A673 (cell line): ENCODE data around the gene ANKRD10. TPM values are rescaled to one million over a fixed set of nuclear protein-coding genes. Genes with fewer than 3 reads are reported as not detected.
A peak's percentile ranks its signal among the peaks of the same experiment; 100 is the strongest.

Source experiments
- BruUV-seq: library from RNA; stranded (reverse); fragments of 400-500 nt; replicated peaks from 2 replicates; lab custom pipeline; 2021; lab: Mats Ljungman, UMichigan
- CTCF ChIA-PET: fragments of 300-600 bp; sonication (Branson Sonifier 250); formaldehyde crosslinking; loops from one replicate; lab custom pipeline; 2022; ENCODE audit warnings: antibody characterized with exemption; lab: Charles Lee
- POLR2A ChIA-PET: fragments of 300-600 bp; sonication (Branson Sonifier 250); formaldehyde crosslinking; loops from one replicate; lab custom pipeline; 2022; ENCODE audit warnings: antibody characterized with exemption; ENCODE audit not compliant: low non-redundant PET; lab: Charles Lee
- DNase-seq: peaks from one replicate; pipeline ENCODE4 v3.0.0-alpha.2; 2015; ENCODE audit warnings: low spot score
- H3K27ac ChIP-seq: fragments of 200-600 bp; sonication (generic); 2 replicates; pipeline ENCODE4 v1.5.1; 2016; ENCODE audit warnings: mixed run types, low read depth, mild to moderate bottlenecking, mixed read lengths, antibody characterized with exemption, low read length; ENCODE audit not compliant: poor library complexity, severe bottlenecking
- H3K27me3 ChIP-seq: fragments of 200-600 bp; sonication (generic); replicated peaks from 2 replicates; pipeline ENCODE4 v1.6.1; 2017; ENCODE audit warnings: mixed run types, low read depth, mild to moderate bottlenecking, mixed read lengths, antibody characterized with exemption, low read length; ENCODE audit not compliant: insufficient read depth, poor library complexity
- H3K36me3 ChIP-seq: fragments of 200-600 bp; sonication (generic); 2 replicates; pipeline ENCODE4 v1.6.1; 2016; ENCODE audit warnings: mixed run types, mild to moderate bottlenecking, mixed read lengths, antibody characterized with exemption, low read length; ENCODE audit not compliant: insufficient read depth, poor library complexity, severe bottlenecking
- H3K4me1 ChIP-seq: fragments of 200-600 bp; sonication (generic); 2 replicates; pipeline ENCODE4 v1.6.1; 2017; ENCODE audit warnings: mixed run types, mild to moderate bottlenecking, mixed read lengths, antibody characterized with exemption, low read length; ENCODE audit not compliant: insufficient read depth, poor library complexity, severe bottlenecking
- H3K4me3 ChIP-seq: fragments of 200-600 bp; sonication (generic); 2 replicates; pipeline ENCODE4 v1.5.1; 2016; ENCODE audit warnings: low read depth, mixed run types, mild to moderate bottlenecking, mixed read lengths, low read length; ENCODE audit not compliant: poor library complexity, severe bottlenecking
- H3K9me3 ChIP-seq: fragments of 200-600 bp; sonication (generic); 2 replicates; pipeline ENCODE4 v1.6.1; 2016; ENCODE audit warnings: mixed run types, low read depth, mild to moderate bottlenecking, mixed read lengths, antibody characterized with exemption, low read length; ENCODE audit not compliant: poor library complexity, severe bottlenecking
- EZH2 ChIP-seq: fragments of 200-600 bp; sonication (generic); IDR thresholded peaks from 2 replicates; pipeline ENCODE4 v1.6.1; 2017; ENCODE audit warnings: borderline replicate concordance, low read depth, mild to moderate bottlenecking, mixed read lengths, antibody characterized with exemption, low read length; ENCODE audit not compliant: poor library complexity, severe bottlenecking
- intact Hi-C: fragments of 100-400 bp; cut with micrococcal nuclease; formaldehyde crosslinking; loops from one replicate; pipeline ENCODE4 v1.10.0; 2022; ENCODE audit not compliant: unreplicated experiment
- total RNA-seq: library from RNA; stranded (reverse); gene quantifications from 2 replicates; pipeline ENCODE4 v1.2.3, GENCODE V29; 2021
- TF ChIP-seq, protein P1 (sequence below): fragments of 300-800, 200-600 bp; sonication (generic); conservative IDR thresholded peaks from 2 replicates; pipeline ENCODE4 v1.5.1; 2017; ENCODE audit warnings: low read depth, mild to moderate bottlenecking, antibody characterized with exemption, low read length, moderate library complexity, mixed read lengths

ANKRD10 gene
- total RNA-seq, 1 experiment from 2014 or later: 96.2 TPM

DNA sequence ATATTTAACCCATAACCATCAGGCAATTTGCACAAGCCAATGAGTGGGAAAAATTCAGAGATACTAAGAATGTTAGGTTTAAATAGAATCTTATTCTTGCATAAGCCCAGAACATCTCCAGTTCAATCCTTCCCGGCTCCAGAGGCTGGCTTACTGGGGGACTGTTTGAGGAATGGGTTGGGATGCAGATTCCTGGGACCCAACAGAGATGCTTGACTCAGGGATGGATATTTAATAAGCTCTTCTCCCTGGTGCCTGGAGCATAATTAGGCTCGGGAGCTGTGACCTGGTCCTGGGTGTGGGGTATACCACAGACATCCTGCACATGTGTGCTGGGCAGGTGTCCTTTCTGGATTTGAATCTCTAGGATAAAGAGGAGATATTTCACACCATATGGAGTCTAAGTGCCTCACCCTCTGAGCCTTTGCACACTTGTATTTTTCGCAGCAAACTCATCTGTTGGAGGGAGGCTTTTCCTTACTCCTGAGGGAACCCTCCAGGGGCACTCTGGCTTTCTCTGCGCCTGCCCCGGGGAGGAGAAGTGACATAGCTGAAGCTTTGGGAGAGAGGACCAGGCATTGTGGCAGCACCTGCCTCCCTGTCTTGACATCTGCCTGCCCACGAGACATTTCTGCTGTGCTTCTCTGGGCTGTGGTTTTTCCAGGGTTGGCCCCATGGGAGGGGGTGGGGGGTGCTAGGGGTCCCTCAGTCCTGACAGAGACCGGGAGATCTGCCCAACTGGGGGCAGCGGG lies 36.1 kb upstream of the ANKRD10 start:
- H3K36me3 ChIP-seq: no peaks in the 10 kb centered on the region
- H3K9me3 ChIP-seq: no peaks in the 10 kb centered on the region
- no peak overlapping the region for H3K27ac ChIP-seq
- ChIA-PET POLR2A (no interaction called here), CTCF (no interaction called here)
- H3K27me3 ChIP-seq: no peaks in the 10 kb centered on the region
- intact Hi-C loops: no loop called here
- no peak overlapping the region for H3K4me3 ChIP-seq
- TF ChIP-seq, protein P1, sequence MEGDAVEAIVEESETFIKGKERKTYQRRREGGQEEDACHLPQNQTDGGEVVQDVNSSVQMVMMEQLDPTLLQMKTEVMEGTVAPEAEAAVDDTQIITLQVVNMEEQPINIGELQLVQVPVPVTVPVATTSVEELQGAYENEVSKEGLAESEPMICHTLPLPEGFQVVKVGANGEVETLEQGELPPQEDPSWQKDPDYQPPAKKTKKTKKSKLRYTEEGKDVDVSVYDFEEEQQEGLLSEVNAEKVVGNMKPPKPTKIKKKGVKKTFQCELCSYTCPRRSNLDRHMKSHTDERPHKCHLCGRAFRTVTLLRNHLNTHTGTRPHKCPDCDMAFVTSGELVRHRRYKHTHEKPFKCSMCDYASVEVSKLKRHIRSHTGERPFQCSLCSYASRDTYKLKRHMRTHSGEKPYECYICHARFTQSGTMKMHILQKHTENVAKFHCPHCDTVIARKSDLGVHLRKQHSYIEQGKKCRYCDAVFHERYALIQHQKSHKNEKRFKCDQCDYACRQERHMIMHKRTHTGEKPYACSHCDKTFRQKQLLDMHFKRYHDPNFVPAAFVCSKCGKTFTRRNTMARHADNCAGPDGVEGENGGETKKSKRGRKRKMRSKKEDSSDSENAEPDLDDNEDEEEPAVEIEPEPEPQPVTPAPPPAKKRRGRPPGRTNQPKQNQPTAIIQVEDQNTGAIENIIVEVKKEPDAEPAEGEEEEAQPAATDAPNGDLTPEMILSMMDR: no peak
- TF ChIP-seq EZH2: no peak
- no TSS peak for BruUV-seq
- H3K4me1 ChIP-seq: no peaks in the 10 kb centered on the region
- DNase-seq: no peak

- POLR2A ChIA-PET: no interaction called here
- no peak for TF ChIP-seq EZH2
- TF ChIP-seq, protein P1: no peak
- DNase-seq: no peak
Observed at GRCh38 chr13:110950356-110950755, 35.5 kb upstream of the ANKRD10 start.

DNA sequence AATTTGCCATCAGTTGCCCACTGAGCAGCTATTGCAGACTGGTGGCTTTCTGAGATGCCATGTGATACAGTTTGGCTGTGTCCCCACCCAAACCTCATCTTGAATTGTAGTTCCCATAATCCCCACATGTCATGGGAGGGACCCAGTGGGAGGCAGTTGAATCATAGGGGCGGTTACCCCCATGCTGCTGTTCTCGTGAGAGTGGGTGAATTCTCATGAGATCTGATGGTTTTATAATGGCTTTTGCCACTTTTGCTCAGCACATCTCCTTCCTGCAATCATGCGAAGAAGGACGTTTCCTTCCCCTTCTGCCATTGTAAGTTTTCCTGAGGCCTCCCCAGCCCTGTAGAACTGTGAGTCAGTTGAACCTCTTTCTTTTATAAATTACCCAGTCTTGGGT lies 34.8 kb upstream of the ANKRD10 start:
- no peak overlapping the region for H3K4me3 ChIP-seq
- TF ChIP-seq, protein P1: no peak
- no peak for TF ChIP-seq EZH2
- ChIA-PET CTCF (no interaction called here), POLR2A (no interaction called here)
- no TSS peak for BruUV-seq
- intact Hi-C loops: no loop called here
- H3K27me3 ChIP-seq: no peaks in the 10 kb centered on the region
- H3K9me3 ChIP-seq: no peaks in the 10 kb centered on the region
- H3K36me3 ChIP-seq: no peaks in the 10 kb centered on the region
- no peak overlapping the region for H3K27ac ChIP-seq
- H3K4me1 ChIP-seq: no peaks in the 10 kb centered on the region
- peak; percentile 5 for DNase-seq

More at GRCh38 chr13:110950356-110950755, 35.5 kb upstream of the ANKRD10 start:
- no TSS peak for BruUV-seq
- CTCF ChIA-PET: no interaction called here
- no peak overlapping the region for H3K4me3 ChIP-seq
- no peaks in the 10 kb centered on the region for H3K27me3 ChIP-seq
- intact Hi-C loops: no loop called here
- H3K4me1 ChIP-seq: no peaks in the 10 kb centered on the region
- no peaks in the 10 kb centered on the region for H3K9me3 ChIP-seq
- no peaks in the 10 kb centered on the region for H3K36me3 ChIP-seq
- H3K27ac ChIP-seq: no peak overlapping the region
